Activated T-helper 9 cell treated with anti-CD3 and anti-CD28 coated beads, Interleukin-2, amount 50 U/mL, for 16 hours (primary cell): Measurements from ENCODE around the gene ALDH1A2.
"Not testable (repeated sequence)": the region's sequence is repeated elsewhere in the genome, so short reads cannot be mapped to it uniquely, and the experiment has no call there.

ENCODE experiments used
- DNase-seq: peaks from one replicate; pipeline ENCODE4 v3.0.0-alpha.2; 2020; ENCODE audit warnings: low read depth

ALDH1A2 gene

DNA sequence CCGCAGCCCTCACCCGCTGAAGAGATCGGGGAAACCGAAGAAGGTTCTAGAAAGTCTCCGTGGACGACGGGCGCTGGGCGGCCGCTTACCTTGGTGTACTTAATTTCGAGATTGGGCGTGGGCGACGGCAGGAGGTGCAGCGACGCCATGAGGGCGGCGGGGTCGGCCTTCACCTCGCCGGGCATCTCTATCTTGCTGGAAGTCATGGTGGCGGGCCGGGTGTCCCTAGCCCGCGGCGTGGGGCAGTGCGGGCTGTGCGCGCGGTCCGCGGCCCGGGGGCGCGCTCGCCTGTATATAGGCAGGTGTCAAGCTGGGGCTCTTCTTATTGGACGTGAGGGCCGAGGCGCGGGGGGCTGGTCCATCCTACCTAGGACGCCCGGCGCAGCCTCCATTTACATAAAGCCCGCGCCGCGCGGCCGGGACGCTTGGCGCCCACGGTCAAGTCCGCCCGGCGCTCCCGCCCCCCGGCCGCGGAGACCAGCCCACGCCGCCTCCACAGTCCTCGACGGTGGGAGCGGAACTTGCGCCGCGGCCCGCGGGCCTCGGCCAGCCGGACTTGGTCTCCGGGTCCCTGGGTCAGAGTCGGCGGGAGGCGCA, at the start of gene ALDH1A2:
Gene ALDH1A2 (minus strand): TSS at position 267 of the 597 bp plus-strand sequence. CDS start 61 bp downstream, at position 206.
- no peak for DNase-seq

GRCh38 chr15:58114812-58115211, 49.3 kb upstream of the ALDH1A2 start:
- no peak for DNase-seq

- no peak for DNase-seq
Measured at GRCh38 chr15:58114388-58114787, 48.9 kb upstream of the ALDH1A2 start.

- DNase-seq = not testable (repeated sequence)
Measured at GRCh38 chr15:58113358-58113757, 47.8 kb upstream of the ALDH1A2 start.

DNA sequence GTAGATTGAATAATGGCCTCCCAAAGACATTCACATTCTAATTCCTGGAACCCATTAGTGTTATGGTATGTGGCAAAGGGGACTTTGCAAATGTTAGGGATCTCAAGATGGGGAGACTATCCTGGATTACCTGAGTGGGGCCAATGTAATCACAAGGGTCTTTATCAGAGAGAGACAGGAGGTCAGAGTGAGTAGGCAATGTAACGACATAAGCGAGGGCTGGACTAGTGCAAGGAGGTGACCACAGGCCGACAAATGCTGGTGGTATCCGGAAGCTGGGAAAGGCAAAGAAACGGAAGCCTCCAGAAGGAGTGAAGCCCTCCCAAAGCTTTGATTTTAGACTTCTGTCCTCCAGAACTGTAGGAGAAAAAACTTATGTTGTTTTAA, 46.2 kb upstream of the ALDH1A2 start:
- no peak for DNase-seq

DNA sequence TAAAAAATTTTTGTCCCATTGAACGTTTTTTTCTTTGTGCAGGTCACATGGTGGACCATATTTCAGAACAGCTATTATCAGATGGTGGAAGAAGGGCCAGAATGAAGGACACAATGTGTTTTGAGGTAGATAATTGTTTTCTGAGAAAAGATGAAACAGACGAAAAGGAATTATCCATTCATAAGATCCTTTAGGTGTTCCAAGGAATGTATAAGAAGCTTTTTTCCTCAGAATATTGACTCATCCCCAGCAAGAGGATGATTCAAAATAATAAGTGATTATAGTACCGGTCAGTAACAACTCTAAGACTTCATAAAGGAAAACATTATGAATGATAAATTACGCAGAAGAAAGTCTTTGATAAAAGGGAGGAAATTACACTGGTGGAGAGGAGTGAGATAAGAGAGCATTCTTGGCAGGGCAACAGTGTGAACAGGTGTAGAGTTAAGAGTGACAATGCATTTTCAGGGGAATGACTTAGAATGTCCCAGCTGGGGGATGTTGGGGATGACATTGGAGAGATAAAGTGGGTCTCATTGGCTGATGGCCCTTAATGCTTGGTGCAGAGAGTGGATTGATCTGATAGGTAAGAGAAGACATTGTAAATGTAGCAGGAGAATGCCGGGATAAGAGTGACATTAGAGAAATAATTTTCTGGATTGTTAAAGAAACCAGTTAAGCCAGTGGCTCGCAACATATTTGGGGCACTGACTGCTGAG, 45.6 kb upstream of the ALDH1A2 start:
- no peak for DNase-seq

DNA sequence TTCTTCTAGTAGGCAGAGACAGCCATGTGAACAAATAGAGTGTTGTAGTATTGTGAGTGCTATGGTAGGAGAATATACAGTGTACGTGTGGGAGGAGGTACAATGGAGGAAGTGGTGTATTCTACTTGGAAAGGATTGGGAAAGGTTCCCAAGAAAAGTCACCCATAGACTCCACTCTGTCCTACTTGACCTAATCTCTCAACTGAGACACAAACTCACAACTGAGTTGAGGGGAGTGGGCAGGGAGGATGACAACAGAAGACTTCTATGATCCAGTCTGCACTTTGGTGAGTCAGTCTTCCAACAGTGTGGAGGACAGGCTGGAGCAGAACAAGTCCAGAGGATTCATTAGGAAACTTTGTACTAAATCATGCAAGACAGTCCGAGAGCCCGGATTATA, 43.9 kb upstream of the ALDH1A2 start:
- no peak for DNase-seq

DNA sequence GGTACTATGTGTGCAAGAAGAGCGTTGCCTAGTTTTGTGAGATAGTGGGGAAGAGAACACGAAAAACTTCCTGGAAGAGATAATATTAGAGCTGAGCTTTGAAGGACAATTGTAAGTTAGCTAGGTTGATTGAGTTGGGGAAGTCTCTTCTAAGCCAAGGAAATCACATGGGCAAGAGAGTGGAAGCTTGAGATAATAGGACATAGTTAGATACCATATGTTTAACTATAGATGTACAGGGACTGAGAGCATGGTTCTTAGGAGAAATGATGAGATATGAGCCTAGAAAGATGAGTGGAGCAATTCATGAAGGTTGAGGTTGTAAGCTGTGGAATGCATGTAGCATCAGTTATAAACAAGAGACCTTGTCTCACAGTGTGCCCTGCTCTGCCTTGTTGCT, 42.6 kb upstream of the ALDH1A2 start:
- no peak for DNase-seq

GRCh38 chr15:58103482-58103881, 38.0 kb upstream of the ALDH1A2 start:
- no peak for DNase-seq

DNA sequence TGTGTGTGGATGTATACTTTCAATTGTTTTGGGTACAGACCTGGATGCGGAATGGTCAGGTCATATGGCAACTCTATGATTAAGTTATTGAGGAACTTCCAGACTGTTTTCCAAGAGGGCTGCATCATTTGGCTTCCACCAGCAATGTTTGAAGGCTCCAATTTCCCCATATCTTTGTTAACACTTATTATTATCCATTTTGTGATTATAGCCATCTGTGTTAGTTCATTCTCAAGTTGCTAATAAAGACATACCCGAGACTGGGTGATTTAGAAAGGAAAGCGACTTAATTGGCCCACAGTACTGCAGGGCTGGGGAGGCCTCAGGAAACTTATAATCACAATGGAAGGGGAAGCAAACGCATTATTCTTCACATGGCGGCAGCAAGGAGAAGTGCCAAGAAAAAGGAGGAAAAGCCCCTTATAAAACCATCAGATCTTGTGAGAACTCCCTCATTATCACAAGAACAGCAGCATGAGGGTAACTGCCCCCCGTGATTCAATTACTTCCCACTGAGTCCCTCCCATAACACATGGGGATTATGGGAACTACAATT, 31.1 kb upstream of the ALDH1A2 start:
- no peak for DNase-seq

GRCh38 chr15:58095415-58095814, 29.9 kb upstream of the ALDH1A2 start:
- no peak for DNase-seq

GRCh38 chr15:58087871-58088270, 22.4 kb upstream of the ALDH1A2 start:
- no peak for DNase-seq

DNA sequence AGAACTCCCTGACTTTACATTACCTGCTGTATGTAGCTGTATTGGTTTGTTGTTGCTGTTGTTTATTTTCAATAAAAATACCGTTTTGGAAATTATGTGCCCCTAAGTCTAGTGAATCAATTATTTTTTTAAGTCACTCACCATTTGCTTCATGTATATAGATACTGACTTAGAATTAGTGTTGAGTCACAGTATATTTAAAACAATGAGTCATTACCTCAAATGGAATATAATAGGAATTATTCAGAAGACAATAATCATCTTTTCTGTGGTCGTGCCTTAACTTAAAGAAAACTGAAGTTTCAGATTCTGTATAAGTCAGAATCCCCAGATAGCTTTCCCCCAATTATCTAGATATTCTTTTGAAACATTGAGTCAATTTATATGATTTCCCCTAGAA, 21.0 kb upstream of the ALDH1A2 start:
- DNase-seq = no peak

DNA sequence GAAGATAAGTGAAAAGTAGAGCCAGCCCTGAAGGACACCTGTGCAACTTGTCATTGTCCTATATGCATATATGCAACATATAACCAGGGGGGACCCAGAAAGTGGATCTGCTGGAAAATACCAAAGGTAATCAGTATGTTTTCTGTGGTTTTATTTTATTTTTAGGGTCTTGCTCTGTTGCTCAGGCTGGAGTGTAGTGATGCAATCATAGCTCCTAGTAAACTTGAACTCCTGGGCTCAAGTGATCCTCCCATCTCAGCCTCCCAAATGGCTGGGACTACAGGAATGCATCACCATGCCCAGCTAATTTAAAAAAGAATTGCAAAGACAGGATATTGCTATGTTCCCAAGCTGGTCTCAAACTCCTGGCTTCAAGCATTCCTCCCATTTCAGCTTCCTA, 18.0 kb upstream of the ALDH1A2 start:
- no peak for DNase-seq

DNA sequence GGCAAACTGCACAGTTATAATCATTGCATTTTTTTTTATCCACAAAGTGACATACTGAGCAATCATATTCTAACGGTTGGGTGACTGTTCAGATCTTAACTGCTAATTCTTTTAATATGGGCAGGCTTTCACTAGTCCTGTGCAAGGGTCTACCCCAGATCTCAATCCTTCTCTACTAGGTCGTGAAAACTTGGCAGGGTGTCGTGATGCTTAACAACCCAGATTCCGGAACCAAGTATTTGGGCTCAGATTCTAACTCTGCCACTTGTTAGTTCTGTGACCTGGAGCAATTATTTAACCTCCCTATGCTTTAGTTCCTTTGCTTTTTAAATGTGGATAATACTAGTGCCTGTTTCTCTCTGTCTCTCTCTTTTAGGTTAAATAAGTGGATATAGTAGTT, 16.4 kb upstream of the ALDH1A2 start:
- no peak for DNase-seq

- no peak for DNase-seq
Measured at GRCh38 chr15:58081456-58081855, 15.9 kb upstream of the ALDH1A2 start.

- DNase-seq = not testable (repeated sequence)
Measured at GRCh38 chr15:58080959-58081358, 15.4 kb upstream of the ALDH1A2 start.

DNA sequence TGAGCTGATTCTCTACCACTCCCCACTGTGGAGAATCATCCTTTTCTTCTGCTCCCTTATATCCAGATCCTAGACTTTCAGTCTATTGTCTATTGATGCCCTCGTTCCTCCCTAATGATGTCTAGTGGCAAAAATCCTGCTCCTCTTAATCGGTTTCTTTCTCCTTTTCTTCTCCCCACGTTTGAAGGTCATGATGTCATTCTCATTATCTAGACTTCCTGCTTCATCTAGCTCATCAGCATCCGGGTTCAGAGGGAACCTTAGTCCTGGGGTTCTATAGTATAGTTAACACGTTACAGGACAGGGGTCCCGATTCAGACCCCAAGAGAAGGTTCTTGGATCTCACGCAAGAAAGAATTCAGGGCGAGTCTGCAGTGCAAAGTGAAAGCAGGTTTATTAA, 14.9 kb upstream of the ALDH1A2 start:
- DNase-seq = no peak

DNA sequence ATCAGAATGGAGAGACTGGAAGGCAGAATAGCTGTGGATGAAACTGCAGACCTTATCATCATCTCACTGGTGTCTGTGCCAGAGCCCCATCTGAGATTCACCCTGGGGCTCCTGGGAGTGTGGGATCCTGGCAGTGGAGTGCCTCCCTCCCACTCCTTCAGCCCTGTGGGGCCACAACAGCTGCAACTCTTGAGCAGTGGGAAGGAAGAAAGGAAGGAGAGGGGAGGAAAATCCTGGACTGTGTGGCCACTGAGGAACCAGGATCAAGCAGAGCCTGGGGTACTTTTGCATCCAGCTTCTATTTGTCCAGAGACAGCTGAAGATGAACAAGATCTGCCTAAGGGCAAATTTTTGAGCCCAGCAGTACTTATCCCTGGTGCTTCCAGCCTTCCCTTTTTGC, 13.1 kb upstream of the ALDH1A2 start:
- no peak for DNase-seq

GRCh38 chr15:58077427-58077826, 11.9 kb upstream of the ALDH1A2 start:
- no peak for DNase-seq

DNA sequence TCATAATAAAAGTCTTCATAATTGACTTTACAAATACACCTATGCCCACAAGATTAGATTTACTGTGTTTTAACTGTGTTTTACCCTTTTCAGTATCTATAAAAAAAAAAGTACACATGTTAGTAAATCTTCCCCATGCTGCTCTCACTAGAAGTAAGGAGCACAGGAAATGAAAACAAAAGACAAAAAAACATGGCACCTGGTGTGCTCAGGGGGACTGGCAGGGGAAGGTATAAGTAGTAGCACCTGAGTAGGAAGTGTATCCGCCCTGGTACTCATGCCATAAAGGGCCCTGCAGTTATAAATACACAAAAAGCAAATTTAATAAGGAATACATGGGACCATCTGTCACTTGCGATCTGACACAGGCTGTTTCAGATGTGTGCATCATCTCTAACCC, 8.9 kb upstream of the ALDH1A2 start:
- no peak for DNase-seq

- DNase-seq = no peak
Measured at GRCh38 chr15:58070801-58071418, 5.4 kb upstream of the ALDH1A2 start.

- DNase-seq = no peak
Measured at GRCh38 chr15:58069008-58069407, 3.5 kb upstream of the ALDH1A2 start.
